ENCODE data around the gene IQCH.

IQCH gene

GRCh38 chr15:67254238-67255175, at the start of gene IQCH, which contains the start of gene AAGAB:
TSS of gene IQCH (plus strand) at chr15:67254786. CDS start at chr15:67254897, 111 bp downstream.
TSS of gene AAGAB (minus strand) at chr15:67254661. CDS start at chr15:67254631, 30 bp downstream.
- DNase-seq (ENCODE audit: low read depth, low spot score) = peak; percentile 99

DNA sequence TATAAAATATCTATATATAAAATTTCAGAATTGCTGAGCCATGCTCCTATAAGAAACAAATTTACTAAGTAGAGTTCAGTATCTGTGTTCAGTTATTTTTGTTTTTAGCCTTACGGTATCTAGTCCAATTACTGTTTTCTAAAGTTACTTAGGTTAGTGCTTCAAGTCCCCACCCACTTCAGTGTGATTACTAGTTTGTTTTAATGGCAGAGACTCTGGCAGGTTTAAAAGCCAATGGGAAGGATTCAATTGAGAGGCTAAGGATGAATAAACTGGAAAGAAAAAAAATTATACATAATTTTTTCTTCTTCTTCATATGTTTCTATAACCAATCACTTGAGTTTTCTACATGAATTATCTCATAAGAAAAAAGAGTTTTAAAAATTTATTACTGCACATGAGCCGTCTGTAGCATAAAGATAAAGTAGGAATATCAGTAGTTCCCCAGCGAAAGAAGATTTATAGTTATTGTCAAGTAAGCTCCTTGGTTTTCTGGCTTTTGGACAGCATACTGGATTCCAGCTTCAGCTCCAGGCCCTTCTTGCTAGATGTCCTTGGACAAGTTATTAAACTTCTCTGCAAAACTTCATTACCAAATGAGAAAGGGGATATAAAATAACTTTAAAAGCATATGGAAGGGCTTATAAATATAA, 46.9 kb upstream of the IQCH start:
- no peak for DNase-seq (ENCODE audit: low read depth, low spot score)

GRCh38 chr15:67208396-67208795, 46.2 kb upstream of the IQCH start:
- no peak for DNase-seq (ENCODE audit: low read depth, low spot score)

- no peak for DNase-seq (ENCODE audit: low read depth, low spot score)
Measured at GRCh38 chr15:67210555-67211168, 43.9 kb upstream of the IQCH start.

DNA sequence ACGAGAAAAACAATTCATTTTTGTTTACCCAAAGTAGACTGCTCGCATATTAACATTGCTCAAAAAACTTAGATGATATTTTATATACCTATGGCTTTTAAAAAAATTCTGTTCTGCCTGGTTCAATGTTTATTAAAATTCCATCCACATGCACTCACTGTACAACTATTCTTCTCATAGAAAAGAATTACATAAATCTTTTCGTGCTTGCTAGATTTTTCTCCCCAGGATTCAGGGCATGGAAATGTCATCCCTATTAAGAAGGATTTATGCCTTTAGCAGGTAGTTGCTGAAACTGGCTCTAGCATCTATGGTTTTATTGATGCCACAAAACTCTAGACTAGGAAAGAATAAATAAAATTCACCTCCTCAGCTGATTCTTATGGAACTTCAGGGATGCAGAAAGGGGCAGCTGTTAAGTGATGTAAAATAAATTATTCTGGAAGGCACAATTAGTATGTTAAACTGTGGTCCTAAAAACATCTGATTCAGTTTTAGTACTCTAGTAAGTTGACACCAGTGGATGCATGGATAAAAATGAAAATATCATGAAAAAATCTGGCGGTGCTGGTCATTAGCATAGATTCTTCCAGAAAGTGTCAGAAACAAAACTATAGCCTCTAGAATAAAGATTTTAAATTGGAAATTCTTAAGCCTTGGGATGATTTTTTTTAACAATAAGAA, 41.8 kb upstream of the IQCH start:
- no peak for DNase-seq (ENCODE audit: low read depth, low spot score)

- no peak for DNase-seq (ENCODE audit: low read depth, low spot score)
Measured at GRCh38 chr15:67215102-67215501, 39.5 kb upstream of the IQCH start.

DNA sequence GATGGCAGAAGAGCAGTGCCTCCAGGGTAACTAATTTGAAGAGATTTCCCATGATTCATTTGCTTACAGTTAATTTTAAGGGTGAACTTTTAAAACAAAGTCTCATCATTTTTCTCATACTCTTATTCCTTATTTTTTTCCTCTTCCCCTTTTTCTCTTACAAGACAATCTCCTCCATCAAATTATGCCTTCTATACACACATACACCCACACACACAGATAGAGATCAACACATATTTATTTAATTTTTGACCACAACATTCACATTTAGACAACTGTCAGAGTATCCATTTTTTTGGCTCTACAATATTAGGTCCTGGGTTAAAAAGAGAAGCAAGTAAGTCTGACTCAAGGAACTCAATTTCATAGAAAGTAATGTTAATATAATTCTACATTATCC, 37.7 kb upstream of the IQCH start:
- DNase-seq (ENCODE audit: low read depth, low spot score) = no peak

- no peak for DNase-seq (ENCODE audit: low read depth, low spot score)
Measured at GRCh38 chr15:67218428-67218827, 36.2 kb upstream of the IQCH start.

DNA sequence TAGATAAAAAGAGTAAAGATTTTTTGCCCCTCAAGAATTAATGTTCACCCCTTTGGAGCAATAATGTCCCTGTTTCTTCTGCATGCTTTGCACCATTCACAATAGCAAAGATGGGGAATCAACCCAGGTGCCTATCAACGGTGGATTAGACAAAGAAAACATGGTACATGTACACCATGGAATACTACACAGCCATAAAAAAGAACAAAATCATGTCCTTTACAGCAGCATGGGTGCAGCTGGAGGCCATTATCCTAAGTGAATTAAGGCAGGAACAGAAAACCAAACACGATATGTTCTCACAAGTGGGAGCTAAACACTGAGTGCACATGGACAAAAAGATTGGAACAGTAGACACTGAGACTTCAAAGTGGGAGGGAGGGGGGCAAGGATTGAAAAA, 35.3 kb upstream of the IQCH start:
- DNase-seq (ENCODE audit: low read depth, low spot score) = no peak

DNA sequence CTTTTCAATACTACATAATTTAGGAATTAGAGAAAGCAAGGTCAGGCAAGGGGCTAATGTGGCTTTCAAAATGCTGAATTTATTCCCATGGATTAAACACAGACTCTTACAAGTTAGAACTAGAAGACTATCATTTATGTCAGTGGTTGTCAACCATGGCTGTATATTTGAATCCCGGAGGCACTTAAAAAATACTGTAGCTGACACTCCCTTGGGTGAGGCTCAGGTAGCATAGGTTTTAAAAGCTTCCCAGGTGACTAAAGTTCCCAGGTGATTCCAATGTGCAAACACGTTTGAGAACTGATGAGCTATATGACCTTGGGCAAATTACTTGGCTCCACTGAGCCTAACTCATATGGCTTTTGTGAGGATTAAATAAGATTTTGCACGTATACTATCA, 29.7 kb upstream of the IQCH start:
- DNase-seq (ENCODE audit: low read depth, low spot score) = no peak

GRCh38 chr15:67225336-67225735, 29.2 kb upstream of the IQCH start:
- no peak for DNase-seq (ENCODE audit: low read depth, low spot score)

GRCh38 chr15:67227431-67227830, 27.2 kb upstream of the IQCH start:
- no peak for DNase-seq (ENCODE audit: low read depth, low spot score)

DNA sequence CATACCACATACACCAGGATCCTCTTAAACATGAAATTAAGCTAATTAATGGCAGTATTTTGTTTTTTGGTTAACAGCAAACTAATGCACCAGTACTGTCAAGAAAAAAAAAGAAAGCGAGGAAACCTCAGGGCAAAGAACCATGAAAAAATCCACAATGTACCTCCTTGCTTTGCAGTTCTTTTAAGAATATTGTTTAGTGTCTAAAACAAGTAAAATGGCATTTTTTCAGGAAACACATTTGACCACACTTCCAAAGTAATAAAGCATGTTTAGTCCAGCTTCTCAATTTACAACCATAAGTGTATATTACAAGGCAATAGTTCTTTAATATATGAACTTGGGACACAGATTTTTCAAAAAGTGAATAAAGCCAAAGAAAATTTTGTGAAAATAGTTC, 26.7 kb upstream of the IQCH start:
- no peak for DNase-seq (ENCODE audit: low read depth, low spot score)

DNA sequence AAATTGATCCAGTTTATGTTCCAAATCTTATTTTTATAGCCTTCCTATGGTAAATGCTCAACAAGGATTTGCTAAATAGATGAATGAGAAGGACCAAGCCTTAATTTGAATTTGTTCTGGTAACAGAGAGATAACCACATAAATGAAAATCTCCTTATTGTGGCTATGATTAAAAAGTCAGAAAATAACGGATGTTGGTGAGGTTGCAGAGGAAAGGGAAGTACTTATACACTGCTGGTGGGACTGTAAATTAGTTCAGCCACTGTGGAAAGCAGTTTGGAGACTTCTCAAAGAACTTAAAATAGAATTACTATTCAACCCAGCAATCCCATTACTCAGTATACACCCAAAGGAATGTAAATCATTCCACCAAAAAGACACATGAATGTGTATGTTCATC, 26.3 kb upstream of the IQCH start:
- no peak for DNase-seq (ENCODE audit: low read depth, low spot score)

DNA sequence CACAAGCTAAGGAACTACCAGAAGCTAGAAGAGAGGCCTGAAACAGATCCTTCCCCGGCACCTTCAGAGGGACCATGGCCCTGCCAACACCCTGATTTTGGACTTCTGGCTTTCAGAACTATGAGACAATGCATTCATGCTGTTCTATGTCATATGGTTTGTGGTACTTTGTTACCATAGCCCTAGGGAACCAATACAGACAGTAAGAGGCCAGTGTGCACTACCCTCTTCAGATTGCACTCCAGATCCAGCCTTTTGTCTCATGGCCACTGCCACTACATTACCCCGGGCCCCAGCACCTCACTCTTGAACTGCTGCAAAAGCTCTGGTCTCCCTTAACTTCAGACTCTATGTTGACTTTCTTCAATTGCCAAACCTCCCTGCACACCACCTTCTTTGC, 24.1 kb upstream of the IQCH start:
- DNase-seq (ENCODE audit: low read depth, low spot score) = no peak

- peak; percentile 7 for DNase-seq (ENCODE audit: low read depth, low spot score)
Measured at GRCh38 chr15:67232591-67232990, 22.0 kb upstream of the IQCH start.

- peak; percentile 39 for DNase-seq (ENCODE audit: low read depth, low spot score)
Measured at GRCh38 chr15:67240235-67241131, 14.1 kb upstream of the IQCH start.

DNA sequence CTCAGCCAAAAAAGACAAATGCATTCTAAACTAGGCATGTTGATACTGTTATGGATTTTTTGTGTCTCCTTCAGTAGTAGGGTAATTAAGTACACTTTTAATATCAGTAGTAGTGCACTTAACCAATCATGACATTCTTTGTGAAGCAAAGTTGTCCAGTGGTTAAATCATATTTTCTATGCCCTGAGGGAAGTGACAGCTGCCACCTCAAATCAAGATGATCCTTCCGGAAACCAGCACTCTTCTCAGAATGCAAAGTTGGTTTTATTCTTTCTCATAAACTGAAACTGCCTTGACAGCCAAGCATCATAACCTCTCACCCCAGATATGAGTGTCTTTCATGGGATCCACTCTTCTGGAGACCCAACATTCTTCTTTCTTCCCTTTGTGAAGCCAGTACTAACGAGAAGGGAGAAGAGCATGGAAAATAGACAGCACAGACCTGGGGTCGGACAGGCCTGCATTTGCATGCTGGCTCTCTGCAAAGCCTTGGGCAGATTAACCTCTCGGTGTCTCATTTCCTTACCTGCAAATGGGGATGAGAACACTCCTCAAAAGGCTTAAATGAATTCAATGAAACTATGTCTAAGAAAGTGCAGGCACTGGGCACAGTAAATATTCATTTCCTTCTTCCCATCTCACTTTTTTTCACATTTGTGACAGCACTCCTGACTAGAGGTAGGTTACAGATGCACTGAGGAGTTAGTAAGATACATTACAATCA, 13.3 kb upstream of the IQCH start:
- no peak for DNase-seq (ENCODE audit: low read depth, low spot score)

GRCh38 chr15:67242708-67243111, 11.9 kb upstream of the IQCH start:
- no peak for DNase-seq (ENCODE audit: low read depth, low spot score)

DNA sequence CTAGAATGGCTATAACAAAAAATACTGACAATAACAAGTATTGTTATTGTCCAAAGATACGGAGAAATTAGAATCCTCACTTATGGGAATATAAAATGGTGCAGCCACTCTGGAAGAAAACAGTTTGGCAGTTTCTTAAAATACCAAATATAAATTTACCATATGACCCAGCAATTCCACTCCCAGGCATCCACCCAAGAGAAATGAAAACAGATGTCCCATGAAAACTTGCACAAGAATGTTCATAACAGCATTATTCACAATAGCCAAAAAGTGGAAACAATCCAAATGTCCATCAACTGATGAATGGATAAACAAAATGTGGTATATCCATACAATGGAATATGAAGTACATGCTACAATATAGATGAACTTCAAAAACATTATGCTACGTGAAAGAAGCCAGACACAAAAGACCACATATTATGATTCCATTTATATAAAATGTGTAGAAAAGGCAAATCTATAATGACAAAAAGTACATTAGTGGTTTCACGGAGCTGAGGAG, 9.6 kb upstream of the IQCH start:
- no peak for DNase-seq (ENCODE audit: low read depth, low spot score)

Measured in astrocyte of the hippocampus (primary cell).